Measurements from ENCODE around the gene RBCK1. TPM values are rescaled to one million over a fixed set of nuclear protein-coding genes. Genes with fewer than 3 reads are reported as not detected.

Gene RBCK1
- total RNA-seq, 1 donor from 2014 or later, result 97.6 TPM

- Mint-ChIP-seq H3K9me3 (ENCODE audit: unreplicated experiment) (peaks cover 5% of the 10 kb centered on the region), H3K36me3 (ENCODE audit: unreplicated experiment) (peaks cover 6% of the 10 kb centered on the region), H3K4me3 (ENCODE audit: unreplicated experiment) (no peak overlapping the region), H3K4me1 (ENCODE audit: low read depth, unreplicated experiment) (peaks cover 5% of the 10 kb centered on the region), H3K27ac (ENCODE audit: unreplicated experiment) (peak overlapping the region; percentile 76), H3K27me3 (ENCODE audit: unreplicated experiment) (no peaks in the 10 kb centered on the region)
- DNase-seq, result no peak
- peak; percentile 81 for TF ChIP-seq CTCF (IDR thresholded peaks at IDR 0.05; ENCODE audit: partially characterized antibody, unreplicated experiment)
These were observed 70.9 kb downstream of the RBCK1 start for GRCh38 chr20:478949-479429.

GRCh38 chr20:479487-479886 lies 71.4 kb downstream of the RBCK1 start:
- Mint-ChIP-seq H3K4me3 (ENCODE audit: unreplicated experiment) (no peak overlapping the region), H3K9me3 (ENCODE audit: unreplicated experiment) (peaks cover 3% of the 10 kb centered on the region), H3K36me3 (ENCODE audit: unreplicated experiment) (peaks cover under 1% of the 10 kb centered on the region), H3K4me1 (ENCODE audit: low read depth, unreplicated experiment) (peaks cover 5% of the 10 kb centered on the region), H3K27me3 (ENCODE audit: unreplicated experiment) (no peaks in the 10 kb centered on the region), H3K27ac (ENCODE audit: unreplicated experiment) (no peak overlapping the region)
- no peak for DNase-seq
- TF ChIP-seq CTCF (IDR thresholded peaks at IDR 0.05; ENCODE audit: partially characterized antibody, unreplicated experiment), result no peak

GRCh38 chr20:480044-480443 lies 71.9 kb downstream of the RBCK1 start:
- DNase-seq, result no peak
- Mint-ChIP-seq H3K36me3 (ENCODE audit: unreplicated experiment) (no peaks in the 10 kb centered on the region), H3K27me3 (ENCODE audit: unreplicated experiment) (no peaks in the 10 kb centered on the region), H3K9me3 (ENCODE audit: unreplicated experiment) (peaks cover 3% of the 10 kb centered on the region), H3K4me3 (ENCODE audit: unreplicated experiment) (no peak overlapping the region), H3K4me1 (ENCODE audit: low read depth, unreplicated experiment) (peaks cover 5% of the 10 kb centered on the region), H3K27ac (ENCODE audit: unreplicated experiment) (no peak overlapping the region)
- TF ChIP-seq CTCF (IDR thresholded peaks at IDR 0.05; ENCODE audit: partially characterized antibody, unreplicated experiment), result no peak

- H3K4me1 Mint-ChIP-seq (ENCODE audit: low read depth, unreplicated experiment), result peaks cover 5% of the 10 kb centered on the region
- no peak for DNase-seq
- no peak overlapping the region for H3K4me3 Mint-ChIP-seq (ENCODE audit: unreplicated experiment)
- peaks cover 3% of the 10 kb centered on the region for H3K9me3 Mint-ChIP-seq (ENCODE audit: unreplicated experiment)
- no peaks in the 10 kb centered on the region for H3K27me3 Mint-ChIP-seq (ENCODE audit: unreplicated experiment)
- no peak for TF ChIP-seq CTCF (IDR thresholded peaks at IDR 0.05; ENCODE audit: partially characterized antibody, unreplicated experiment)
- H3K36me3 Mint-ChIP-seq (ENCODE audit: unreplicated experiment), result no peaks in the 10 kb centered on the region
- H3K27ac Mint-ChIP-seq (ENCODE audit: unreplicated experiment), result no peak overlapping the region
These were observed 73.1 kb downstream of the RBCK1 start for GRCh38 chr20:481167-481566.

Other genes starting within 250 kb of the RBCK1 start
- not detected for gene DEFB128, start 218.6 kb upstream of the RBCK1 start, total RNA-seq (ENCODE audit: unreplicated experiment)
- not detected for gene DEFB129, start 181.0 kb upstream of the RBCK1 start, total RNA-seq (ENCODE audit: unreplicated experiment)
- not detected for gene DEFB132, start 150.6 kb upstream of the RBCK1 start, total RNA-seq (ENCODE audit: unreplicated experiment)
- gene C20orf96, start 117.5 kb upstream of the RBCK1 start, total RNA-seq (ENCODE audit: unreplicated experiment), result 61.1 TPM
- gene ZCCHC3, start 110.7 kb upstream of the RBCK1 start, total RNA-seq (ENCODE audit: unreplicated experiment), result 15.3 TPM
- 67.0 TPM for gene SOX12, start 82.7 kb upstream of the RBCK1 start, total RNA-seq (ENCODE audit: unreplicated experiment)
- gene NRSN2, start 61.2 kb upstream of the RBCK1 start, total RNA-seq (ENCODE audit: unreplicated experiment), result 89.3 TPM
- gene TRIB3, start 27.5 kb upstream of the RBCK1 start, total RNA-seq (ENCODE audit: unreplicated experiment), result 29.3 TPM
- 39.6 TPM for gene TBC1D20, start 54.2 kb downstream of the RBCK1 start, total RNA-seq (ENCODE audit: unreplicated experiment)
- gene CSNK2A1, start 135.5 kb downstream of the RBCK1 start, total RNA-seq (ENCODE audit: unreplicated experiment), result 214 TPM
- gene TCF15, start 202.0 kb downstream of the RBCK1 start, total RNA-seq (ENCODE audit: unreplicated experiment), result 19.7 TPM
- gene SRXN1, start 244.9 kb downstream of the RBCK1 start, total RNA-seq (ENCODE audit: unreplicated experiment), result 6.3 TPM

Measured in glutamatergic neuron (in vitro differentiated cells).